Tibial nerve (tissue), 4 donors: ENCODE measurements around the gene ITCH. TPM values are rescaled to one million over a fixed set of nuclear protein-coding genes. Genes with fewer than 3 reads are reported as not detected.

ENCODE experiments used
- DNase-seq, 2 donors: peaks; one replicate each; pipeline ENCODE4 v3.0.0-alpha.2; 2019; ENCODE audit warnings: low spot score in 2 of 2
- H3K27ac ChIP-seq, 4 donors: fragments of 200-600 bp; sonication (generic) in 3 of 4; one replicate each; pipeline ENCODE4 v1.5.1; 2017 to 2019; ENCODE audit warnings: mild to moderate bottlenecking in 1 of 4
- H3K27me3 ChIP-seq, 2 donors: fragments of 200-600 bp; sonication (generic) in 1 of 2; one replicate each; pipeline versions ENCODE4 v1.5.1 to v1.6.0; 2017 to 2019
- H3K36me3 ChIP-seq, 3 donors: fragments of 200-600 bp; sonication (generic); one replicate each; pipeline ENCODE4 v1.5.1; 2018 to 2019
- H3K4me1 ChIP-seq, 4 donors: fragments of 200-600 bp; sonication (generic) in 3 of 4; one replicate each; pipeline ENCODE4 v1.5.1; 2017 to 2019
- H3K4me3 ChIP-seq, 4 donors: fragments of 200-600 bp; sonication (generic) in 3 of 4; one replicate each; pipeline ENCODE4 v1.5.1; 2017 to 2019; ENCODE audit warnings: mild to moderate bottlenecking in 1 of 4, moderate library complexity in 1 of 4
- H3K9me3 ChIP-seq, 4 donors: fragments of 200-600 bp; sonication (generic) in 3 of 4; one replicate each; pipeline ENCODE4 v1.5.1; 2017 to 2019
- CTCF ChIP-seq, 5 experiments: fragments of 200-600 bp in 3 of 5; fragments of 450-650 bp in 2 of 5; sonication (generic) in 3 of 5; IDR thresholded peaks; one replicate each; pipeline ENCODE4 v1.5.1; 2016 to 2019; ENCODE audit warnings: antibody characterized with exemption in 5 of 5, mild to moderate bottlenecking in 3 of 5, moderate library complexity in 2 of 5
- EP300 ChIP-seq, 2 donors: sonication (generic); formaldehyde crosslinking; IDR thresholded peaks; one replicate each; pipeline ENCODE4 v1.6.1; 2017; ENCODE audit warnings: antibody characterized with exemption in 2 of 2, mild to moderate bottlenecking in 1 of 2
- POLR2A ChIP-seq, 2 donors: fragments of 450-650 bp; IDR thresholded peaks; one replicate each; pipeline ENCODE4 v1.6.1; 2017; ENCODE audit warnings: antibody characterized with exemption in 2 of 2, mild to moderate bottlenecking in 2 of 2, moderate library complexity in 2 of 2
- WGBS, 2 donors: methylation state at CpG; one replicate each; pipeline ENCODE4 v1.1.5; 2018; 5-methylcytosine and 5-hydroxymethylcytosine counted together
- small RNA-seq: library from RNA; depleted of rRNA; stranded (forward); fragments of <200 nt; gene quantifications from one replicate; pipeline ENCODE3, GENCODE V24; 2016
- total RNA-seq, 4 donors: library from RNA; depleted of rRNA; stranded (reverse); fragments of >200 nt; gene quantifications; one replicate each; pipeline ENCODE4 v1.1.0, GENCODE V29; 2016

The ITCH gene
- total RNA-seq, 4 donors from 2014 or later, result 48.4 to 85.4 (median 62.8) TPM

GRCh38 chr20:34559311-34560140 lies 196.5 kb downstream of the ITCH start:
- 17 to 20% methylated on average over 33 to 35 of the region's 43 CpGs for WGBS, 2 donors
- Histone ChIP-seq H3K27me3 (no peaks in the 10 kb centered on the region), H3K4me1 (peaks cover 0 to 22% (median 6%) of the 10 kb centered on the region in 4 donors), H3K4me3 (peak overlapping the region; percentile 69 to 94 (median 80)), H3K9me3 (no peaks in the 10 kb centered on the region), H3K36me3 (peaks cover 0 to 15% (median 0%) of the 10 kb centered on the region in 3 donors), H3K27ac (peak overlapping the region; percentile 95 to 99 (median 98))
- DNase-seq, result peak in 1 of 2 donors; percentile 14
- no peak for TF ChIP-seq POLR2A (IDR thresholded peaks at IDR 0.05)
- no peak for TF ChIP-seq EP300 (IDR thresholded peaks at IDR 0.05)
- peak in 1 of 5 experiments; percentile 19 for TF ChIP-seq CTCF (IDR thresholded peaks at IDR 0.05)

- DNase-seq, result no peak
- 81 to 83% methylated on average over 12 of the region's 12 CpGs for WGBS, 2 donors
- Histone ChIP-seq H3K4me1 (peaks cover 0 to 22% (median 6%) of the 10 kb centered on the region in 4 donors), H3K9me3 (no peaks in the 10 kb centered on the region), H3K27ac (peak overlapping the region; percentile 95 to 99 (median 98)), H3K27me3 (no peaks in the 10 kb centered on the region), H3K36me3 (peaks cover 0 to 15% (median 0%) of the 10 kb centered on the region in 3 donors), H3K4me3 (no peak overlapping the region)
- TF ChIP-seq POLR2A (IDR thresholded peaks at IDR 0.05), result no peak
- TF ChIP-seq EP300 (IDR thresholded peaks at IDR 0.05), result no peak
- TF ChIP-seq CTCF (IDR thresholded peaks at IDR 0.05), result no peak
Observed at GRCh38 chr20:34560141-34560523, 197.1 kb downstream of the ITCH start.

GRCh38 chr20:34560614-34561013 lies 197.5 kb downstream of the ITCH start:
- no peaks in the 10 kb centered on the region for H3K9me3 ChIP-seq
- WGBS, 2 donors, result 83 to 86% methylated on average over 2 to 6 of the region's 7 CpGs
- no peaks in the 10 kb centered on the region for H3K27me3 ChIP-seq
- H3K4me1 ChIP-seq, result peaks cover 0 to 22% (median 6%) of the 10 kb centered on the region in 4 donors
- H3K4me3 ChIP-seq, result no peak overlapping the region
- peaks cover 0 to 16% (median 0%) of the 10 kb centered on the region in 3 donors for H3K36me3 ChIP-seq
- DNase-seq, result no peak
- H3K27ac ChIP-seq, result peak overlapping the region in 3 of 4 donors; percentile 95 to 99 (median 99)
- TF ChIP-seq EP300 (IDR thresholded peaks at IDR 0.05) (no peak), POLR2A (IDR thresholded peaks at IDR 0.05) (no peak), CTCF (IDR thresholded peaks at IDR 0.05) (no peak)

Small RNA genes lying within 50 kb of the gene (small RNA-seq; reads per million reads assigned to genes)
- gene AL356299.1, result not detected
- not detected for gene MIR644A
- not detected for gene RF00019

Other genes starting within 250 kb of the ITCH start
- 10 to 100 TPM in 1 of 4 donors, 1 to 10 TPM in 2, not detected in 1; 1.4 to 10.5 (median 3.3) TPM for gene ASIP, start 121.8 kb upstream of the ITCH start, total RNA-seq
- 100 to 1,000 TPM in 1 of 4 donors, 10 to 100 TPM in 3; 77.8 to 110 (median 83.1) TPM for gene AHCY, start 59.9 kb upstream of the ITCH start, total RNA-seq
- 100 to 1,000 TPM; 145 to 188 (median 170) TPM for gene DYNLRB1, start 153.1 kb downstream of the ITCH start, total RNA-seq
- 100 to 1,000 TPM in 2 of 4 donors, 10 to 100 TPM in 2; 62.4 to 139 (median 106) TPM for gene MAP1LC3A, start 195.4 kb downstream of the ITCH start, total RNA-seq